T-helper 1 cell treated with Interleukin-12 subunit alpha and Interleukin-12 subunit beta and Interleukin-4 antibody, amounts not matched to agents 30 μg/mL and 1 μg/mL, for 36 hours (primary cell): ENCODE data around the gene NMRK2.
"Not testable (repeated sequence)": the region's sequence is repeated elsewhere in the genome, so short reads cannot be mapped to it uniquely, and the experiment has no call there.

ENCODE experiments used
- H3K27ac Mint-ChIP-seq: one replicate; pipeline ENCODE4 v1.8.0; 2021; ENCODE audit warnings: mild to moderate bottlenecking, mixed read lengths
- H3K27me3 Mint-ChIP-seq: one replicate; pipeline ENCODE4 v1.8.0; 2021; ENCODE audit warnings: low read depth, mixed read lengths
- H3K36me3 Mint-ChIP-seq: one replicate; pipeline ENCODE4 v1.8.0; 2021; ENCODE audit warnings: low read depth, mixed read lengths
- H3K4me1 Mint-ChIP-seq: one replicate; pipeline ENCODE4 v1.8.0; 2021; ENCODE audit warnings: low read depth, mixed read lengths
- H3K4me3 Mint-ChIP-seq: one replicate; pipeline ENCODE4 v1.8.0; 2021; ENCODE audit warnings: mild to moderate bottlenecking, moderate library complexity, mixed read lengths
- H3K9me3 Mint-ChIP-seq: one replicate; pipeline ENCODE4 v1.8.0; 2021; ENCODE audit warnings: mixed read lengths

The NMRK2 gene

GRCh38 chr19:3949997-3950859, 17.4 kb downstream of the NMRK2 start:
- Mint-ChIP-seq H3K9me3 (no peaks in the 10 kb centered on the region), H3K4me3 (no peak overlapping the region), H3K27me3 (peaks cover 6% of the 10 kb centered on the region), H3K36me3 (no peaks in the 10 kb centered on the region), H3K27ac (no peak overlapping the region), H3K4me1 (no peaks in the 10 kb centered on the region)

DNA sequence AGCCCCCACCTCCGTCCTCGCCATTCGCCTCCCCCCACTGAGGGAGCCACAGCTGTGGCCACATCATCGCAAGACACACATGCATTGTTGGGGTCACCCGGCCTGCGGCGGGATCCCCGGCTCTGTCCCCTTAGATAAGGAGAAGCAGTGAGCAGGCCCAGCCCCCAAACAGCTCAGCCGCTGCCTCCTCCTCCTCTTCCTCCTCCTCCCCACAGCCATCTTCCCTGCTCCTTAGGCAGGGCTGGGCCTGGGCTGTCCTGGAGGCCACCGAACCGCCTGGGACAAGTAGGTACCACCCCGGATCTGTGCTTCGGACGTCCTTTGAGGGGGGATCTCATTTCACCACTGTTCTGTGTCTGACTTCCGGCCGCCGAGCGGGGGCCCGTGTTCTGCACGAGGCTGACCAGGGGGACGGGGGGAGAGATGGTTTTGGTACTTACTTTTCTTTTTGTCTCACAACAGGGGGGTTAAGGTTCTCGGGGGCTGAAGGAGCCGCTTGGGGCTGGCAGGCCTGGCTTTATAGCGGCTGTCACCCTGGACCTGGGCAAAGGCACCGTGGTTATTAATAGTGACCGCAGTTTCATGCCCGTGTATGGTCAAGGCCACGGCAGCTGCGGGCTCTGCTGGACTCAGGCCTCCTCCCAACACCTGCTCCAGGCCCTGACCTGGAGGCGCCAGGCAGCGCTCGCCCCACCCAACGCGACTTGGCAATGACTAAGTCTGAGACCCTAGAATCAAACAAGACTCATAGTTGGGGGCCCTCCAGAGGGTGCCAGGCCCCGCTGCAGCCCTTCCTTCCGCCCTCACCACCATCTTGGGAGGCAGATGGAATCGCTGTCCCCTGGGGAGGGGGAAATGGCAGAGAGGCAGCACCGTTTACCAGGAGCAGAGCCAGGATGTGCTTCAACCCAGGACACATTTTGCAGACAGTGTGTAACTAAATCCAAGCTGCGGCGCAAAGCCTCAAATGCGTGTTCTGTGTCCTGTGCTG, 18.3 kb downstream of the NMRK2 start:
- Mint-ChIP-seq H3K4me3 (no peak overlapping the region), H3K27me3 (peaks cover 6% of the 10 kb centered on the region), H3K27ac (no peak overlapping the region), H3K9me3 (no peaks in the 10 kb centered on the region), H3K4me1 (no peaks in the 10 kb centered on the region), H3K36me3 (no peaks in the 10 kb centered on the region)

- H3K27me3 Mint-ChIP-seq, H3K36me3 Mint-ChIP-seq, H3K9me3 Mint-ChIP-seq, H3K4me1 Mint-ChIP-seq, H3K4me3 Mint-ChIP-seq, H3K27ac Mint-ChIP-seq: not testable (repeated sequence)
Measured at GRCh38 chr19:3952755-3953276, 19.9 kb downstream of the NMRK2 start.

- H3K4me3 Mint-ChIP-seq: no peak overlapping the region
- peaks cover 6% of the 10 kb centered on the region for H3K27me3 Mint-ChIP-seq
- H3K9me3 Mint-ChIP-seq: no peaks in the 10 kb centered on the region
- no peak overlapping the region for H3K27ac Mint-ChIP-seq
- no peaks in the 10 kb centered on the region for H3K4me1 Mint-ChIP-seq
- H3K36me3 Mint-ChIP-seq: no peaks in the 10 kb centered on the region
Measured at GRCh38 chr19:3954107-3954506, 21.2 kb downstream of the NMRK2 start.

GRCh38 chr19:3955276-3955675, 22.4 kb downstream of the NMRK2 start:
- H3K9me3 Mint-ChIP-seq: not testable (repeated sequence)

DNA sequence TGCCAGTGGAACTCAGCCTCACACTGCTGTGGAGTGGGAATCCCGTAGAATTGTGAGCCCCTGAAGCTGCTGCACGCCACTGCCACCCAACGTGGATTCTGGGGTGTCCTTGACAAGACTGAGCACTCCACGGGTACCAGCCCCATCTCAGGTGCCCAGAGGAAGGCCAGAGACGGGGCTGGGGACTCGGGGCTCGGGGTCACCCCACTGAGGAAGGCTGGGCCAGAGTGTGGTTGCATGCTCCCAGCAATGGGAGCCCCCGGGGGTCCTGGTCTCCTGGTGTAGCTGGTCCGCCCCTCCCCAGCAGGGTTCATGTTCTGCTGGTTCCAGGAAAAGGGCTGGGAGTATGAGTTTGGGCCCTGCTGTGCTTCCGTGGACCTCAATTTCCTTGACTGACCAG, 22.8 kb downstream of the NMRK2 start:
- H3K4me1 Mint-ChIP-seq: no peaks in the 10 kb centered on the region
- no peak overlapping the region for H3K4me3 Mint-ChIP-seq
- no peaks in the 10 kb centered on the region for H3K9me3 Mint-ChIP-seq
- no peak overlapping the region for H3K27ac Mint-ChIP-seq
- H3K27me3 Mint-ChIP-seq: peaks cover 6% of the 10 kb centered on the region
- no peaks in the 10 kb centered on the region for H3K36me3 Mint-ChIP-seq

More at GRCh38 chr19:3955276-3955675, 22.4 kb downstream of the NMRK2 start:
- H3K36me3 Mint-ChIP-seq, H3K27ac Mint-ChIP-seq, H3K4me1 Mint-ChIP-seq, H3K4me3 Mint-ChIP-seq, H3K27me3 Mint-ChIP-seq: not testable (repeated sequence)

DNA sequence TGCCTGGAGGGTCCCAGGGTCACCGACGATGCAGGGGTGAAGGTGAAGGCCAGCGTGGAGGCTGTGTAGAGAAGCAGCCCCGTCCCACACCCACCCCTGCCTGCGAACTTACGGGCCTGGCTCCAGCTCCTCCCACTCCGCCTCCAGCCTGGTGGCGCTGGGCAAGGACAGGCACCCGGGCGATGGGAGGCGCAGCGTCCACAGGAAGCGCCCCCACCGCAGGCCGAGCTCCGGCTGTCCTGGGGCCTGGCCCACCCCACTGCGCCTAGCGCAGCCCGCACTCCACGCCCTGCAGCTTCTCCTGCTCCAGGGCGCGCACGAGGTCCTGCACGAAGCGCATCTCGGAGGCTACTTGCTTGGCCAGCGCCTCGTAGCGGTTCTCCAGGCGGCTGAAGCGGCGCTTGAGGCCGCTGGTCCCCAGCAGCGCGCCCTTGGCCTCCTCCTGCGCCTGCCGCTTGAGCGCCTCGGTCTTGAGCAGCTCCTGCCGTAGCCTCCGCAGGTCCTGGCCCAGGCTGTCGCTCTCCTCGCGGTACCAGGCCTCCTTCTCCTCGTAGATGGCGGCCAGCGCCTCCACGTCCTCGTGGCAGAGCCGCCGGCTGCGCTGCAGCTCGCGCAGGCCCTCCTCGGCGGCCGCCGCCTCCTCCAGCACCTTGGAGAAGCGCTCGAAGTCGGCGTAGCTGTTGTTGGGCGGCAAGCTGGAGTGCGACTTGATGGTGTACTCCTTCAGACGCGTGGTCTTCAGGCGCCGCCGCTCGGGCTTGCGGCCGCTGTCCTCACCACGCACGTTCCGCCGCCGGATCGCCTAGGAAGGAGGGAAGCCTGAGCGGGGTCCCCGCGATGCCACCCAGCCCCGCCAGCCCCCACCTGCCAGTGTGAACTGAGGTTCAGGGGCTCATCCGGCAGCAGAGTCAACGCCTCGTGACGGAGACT, 26.2 kb downstream of the NMRK2 start:
- Mint-ChIP-seq H3K4me1 (no peaks in the 10 kb centered on the region), H3K36me3 (no peaks in the 10 kb centered on the region), H3K27ac (no peak overlapping the region)

DNA sequence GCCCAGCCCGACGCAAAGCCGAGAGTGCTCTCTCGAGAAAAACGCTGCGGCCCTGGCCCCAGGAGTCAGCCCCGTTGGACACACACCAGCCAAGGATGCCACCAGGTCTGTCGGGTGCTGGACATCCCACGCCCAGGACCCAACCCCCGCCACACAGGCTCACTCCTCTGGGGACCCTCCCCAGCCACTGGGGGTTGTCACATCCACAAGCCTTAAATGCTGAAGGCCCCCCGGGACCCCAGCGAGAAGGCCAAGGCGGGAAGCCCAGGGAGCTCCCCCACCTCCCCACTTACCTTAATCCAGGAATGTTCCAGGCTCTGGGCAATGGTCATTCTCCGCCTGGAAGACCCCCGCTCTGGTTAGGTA, 26.9 kb downstream of the NMRK2 start:
- Mint-ChIP-seq H3K4me1 (no peaks in the 10 kb centered on the region), H3K9me3 (no peaks in the 10 kb centered on the region), H3K27ac (no peak overlapping the region), H3K27me3 (no peaks in the 10 kb centered on the region), H3K36me3 (no peaks in the 10 kb centered on the region), H3K4me3 (no peak overlapping the region)

More for the DNA sequence above, 26.2 kb downstream of the NMRK2 start:
- Mint-ChIP-seq H3K27me3 (no peaks in the 10 kb centered on the region), H3K4me3 (no peak overlapping the region), H3K9me3 (no peaks in the 10 kb centered on the region)

DNA sequence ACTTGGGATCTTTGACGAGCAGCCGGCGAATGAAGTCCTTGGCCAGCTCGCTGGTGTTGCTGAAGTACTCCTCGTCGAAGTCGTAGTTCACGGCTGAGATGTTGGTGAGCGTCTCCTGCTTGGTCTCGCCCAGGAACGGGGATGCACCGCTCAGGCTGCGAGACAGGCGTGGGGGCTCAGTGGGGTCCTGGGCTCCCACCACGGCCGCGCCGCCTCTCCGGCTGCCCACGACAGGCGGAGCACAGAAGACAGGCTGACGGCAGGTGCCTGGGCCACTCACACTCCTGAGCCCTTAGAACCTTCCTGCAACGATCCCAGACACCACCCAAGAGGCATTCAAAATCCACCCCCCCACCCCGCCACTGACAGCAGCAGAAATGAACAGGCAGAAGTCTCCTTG, 28.1 kb downstream of the NMRK2 start:
- H3K27ac Mint-ChIP-seq: no peak overlapping the region

DNA sequence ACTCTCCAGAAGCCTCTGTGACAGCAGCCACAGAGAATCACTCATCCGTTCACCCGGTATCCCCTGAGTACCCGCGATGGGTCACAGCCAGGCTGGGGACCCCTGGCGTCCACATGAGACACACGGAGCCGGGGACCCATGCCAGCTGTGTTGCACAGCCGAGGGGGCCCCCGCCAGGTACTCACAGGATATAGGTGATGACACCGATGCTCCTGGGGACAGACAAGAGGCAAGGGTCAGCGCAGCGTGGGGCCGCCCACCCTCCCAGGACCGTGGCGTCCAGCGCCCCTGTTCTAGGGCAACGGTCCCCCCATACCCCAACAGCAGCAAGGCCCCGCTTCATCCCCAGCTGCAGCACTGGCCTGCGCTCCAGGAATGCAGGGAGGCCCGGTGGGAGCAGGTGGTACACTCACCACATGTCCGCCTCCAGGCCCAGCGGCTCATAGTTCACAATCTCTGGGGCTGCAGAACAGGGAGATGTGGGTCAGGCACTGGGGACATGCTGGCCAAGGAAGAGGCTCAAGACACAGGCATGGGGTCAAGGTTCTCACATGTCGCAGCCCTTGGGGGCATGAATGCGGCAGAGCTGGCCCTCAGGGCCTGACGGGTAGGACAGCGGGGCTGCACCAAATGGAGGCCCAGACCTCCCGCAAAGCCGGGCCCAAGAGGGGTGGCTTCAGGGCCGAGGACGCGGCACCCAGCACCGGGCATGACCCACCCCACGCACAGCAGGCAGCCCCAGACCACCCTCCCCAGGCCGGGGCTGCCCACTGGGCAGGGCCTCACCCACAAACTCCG, 30.8 kb downstream of the NMRK2 start:
- no peaks in the 10 kb centered on the region for H3K9me3 Mint-ChIP-seq
- peaks cover 2% of the 10 kb centered on the region for H3K4me1 Mint-ChIP-seq
- no peak overlapping the region for H3K4me3 Mint-ChIP-seq
- H3K27me3 Mint-ChIP-seq: no peaks in the 10 kb centered on the region
- peaks cover 9% of the 10 kb centered on the region for H3K36me3 Mint-ChIP-seq
- no peak overlapping the region for H3K27ac Mint-ChIP-seq

More for the DNA sequence above, 28.1 kb downstream of the NMRK2 start:
- no peak overlapping the region for H3K4me3 Mint-ChIP-seq
- peaks cover 3% of the 10 kb centered on the region for H3K36me3 Mint-ChIP-seq
- no peaks in the 10 kb centered on the region for H3K4me1 Mint-ChIP-seq
- no peaks in the 10 kb centered on the region for H3K27me3 Mint-ChIP-seq
- no peaks in the 10 kb centered on the region for H3K9me3 Mint-ChIP-seq

DNA sequence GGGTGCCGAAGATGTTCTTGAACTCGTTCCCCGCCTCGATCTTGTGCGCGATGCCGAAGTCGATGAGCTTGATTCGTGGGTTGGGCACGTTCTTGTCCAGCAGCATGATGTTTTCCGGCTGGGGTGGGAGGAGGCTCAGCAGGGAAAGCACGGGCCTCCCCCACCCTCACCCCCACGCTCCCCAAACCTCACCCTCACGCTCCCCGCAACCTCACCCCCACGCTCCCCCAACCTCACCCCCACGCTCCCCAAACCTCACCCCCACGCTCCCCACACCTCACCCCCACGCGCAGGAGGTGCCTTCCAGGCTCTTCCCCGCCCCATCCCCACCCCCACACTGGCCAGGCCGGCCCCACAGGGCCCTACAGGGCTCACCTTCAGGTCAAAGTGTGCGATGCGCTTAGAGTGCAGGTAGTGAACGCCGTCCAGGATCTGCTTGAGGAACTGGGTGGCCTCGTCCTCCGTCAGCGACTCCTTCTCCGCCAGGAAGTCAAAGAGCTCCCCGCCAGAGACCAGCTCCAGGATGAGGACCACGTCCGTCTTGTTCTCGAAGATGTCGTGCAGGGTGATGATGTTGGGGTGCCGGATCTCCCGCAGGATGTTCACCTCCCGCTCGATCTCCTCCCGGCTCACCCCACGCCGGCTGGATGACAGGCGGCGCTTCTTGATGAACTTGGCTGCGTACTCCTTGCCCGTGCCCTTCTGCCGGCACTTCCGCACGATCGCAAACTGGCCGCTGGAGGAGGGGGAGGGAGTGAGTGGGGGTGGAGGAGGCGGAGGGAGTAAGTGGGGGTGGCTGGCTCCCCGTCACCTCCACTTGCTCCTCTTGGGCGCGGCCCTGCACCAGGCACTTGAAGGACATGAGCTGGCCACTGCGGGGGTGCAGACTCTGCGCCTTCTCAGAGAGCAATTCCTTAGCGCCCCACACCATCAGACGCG, 31.7 kb downstream of the NMRK2 start:
- Mint-ChIP-seq H3K4me3 (no peak overlapping the region), H3K4me1 (peaks cover 7% of the 10 kb centered on the region), H3K9me3 (no peaks in the 10 kb centered on the region), H3K27ac (no peak overlapping the region), H3K36me3 (peaks cover 11% of the 10 kb centered on the region), H3K27me3 (no peaks in the 10 kb centered on the region)

DNA sequence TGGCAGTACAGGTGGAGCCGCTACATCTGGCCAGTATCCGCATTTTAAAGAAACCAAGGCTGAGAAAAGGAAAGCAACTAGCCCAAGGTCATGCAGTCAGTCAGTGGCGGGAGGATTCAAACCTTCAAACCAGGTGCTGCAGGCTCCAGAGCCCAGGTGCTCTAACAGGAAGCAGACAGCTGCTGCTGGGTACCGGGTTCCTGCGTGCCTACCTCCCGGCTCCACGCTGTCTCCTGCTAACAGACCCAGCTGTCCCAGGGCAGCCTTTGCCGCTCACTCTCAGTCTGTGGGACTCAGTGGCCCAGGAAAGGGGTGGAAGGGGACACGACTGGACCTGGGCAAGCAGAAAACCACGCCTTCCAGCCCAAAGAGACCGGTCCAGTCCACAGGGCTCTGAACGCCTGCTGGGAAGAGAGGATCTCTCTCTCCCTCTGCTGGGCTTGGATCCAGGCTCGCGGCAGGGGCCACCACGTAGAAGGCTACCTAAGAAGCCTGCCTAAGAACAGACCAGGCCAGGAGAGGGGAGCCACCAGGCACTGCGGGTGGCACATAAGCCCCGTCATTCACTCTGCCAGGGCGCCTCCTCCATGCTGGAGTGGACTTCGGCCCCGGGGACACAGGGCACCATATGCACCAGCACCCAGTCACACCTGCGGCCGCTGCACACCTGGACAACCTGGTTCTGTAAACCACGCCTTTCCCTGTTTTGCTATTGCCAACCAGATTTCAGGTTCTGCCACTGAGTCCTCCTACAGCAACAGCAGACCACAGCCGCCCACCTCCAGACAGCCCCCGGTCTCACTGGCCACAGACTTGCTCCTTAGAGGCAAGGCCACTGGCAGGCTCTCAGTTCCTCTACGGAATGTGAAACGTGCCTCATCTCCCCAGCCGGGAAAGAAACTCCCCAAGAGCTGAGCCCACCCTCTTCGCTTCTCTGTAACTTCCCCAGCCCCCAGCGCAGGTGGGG, 33.5 kb downstream of the NMRK2 start:
- H3K27ac Mint-ChIP-seq: no peak overlapping the region
- peaks cover 18% of the 10 kb centered on the region for H3K36me3 Mint-ChIP-seq
- H3K4me1 Mint-ChIP-seq: peaks cover 20% of the 10 kb centered on the region
- H3K9me3 Mint-ChIP-seq: no peaks in the 10 kb centered on the region
- H3K27me3 Mint-ChIP-seq: no peaks in the 10 kb centered on the region
- H3K4me3 Mint-ChIP-seq: no peak overlapping the region
